Measurements from ENCODE around the gene EIF4G1. TPM values are rescaled to one million over a fixed set of nuclear protein-coding genes. Genes with fewer than 3 reads are reported as not detected.

Gene EIF4G1
- total RNA-seq, 1 donor: 288 TPM

- TF ChIP-seq CTCF (IDR thresholded peaks at IDR 0.05; ENCODE audit: insufficient read depth, low read depth, low read length): no peak
- no peak for DNase-seq (ENCODE audit: low read depth)
- no peak overlapping the region for H3K4me3 ChIP-seq (ENCODE audit: low read depth, low read length)
Measured at GRCh38 chr3:184349563-184350470, 35.4 kb downstream of the EIF4G1 start.

- DNase-seq (ENCODE audit: low read depth): no peak
- no peak for TF ChIP-seq CTCF (IDR thresholded peaks at IDR 0.05; ENCODE audit: insufficient read depth, low read depth, low read length)
- H3K4me3 ChIP-seq (ENCODE audit: low read depth, low read length): no peak overlapping the region
Measured at GRCh38 chr3:184350618-184351017, 36.2 kb downstream of the EIF4G1 start.

DNA sequence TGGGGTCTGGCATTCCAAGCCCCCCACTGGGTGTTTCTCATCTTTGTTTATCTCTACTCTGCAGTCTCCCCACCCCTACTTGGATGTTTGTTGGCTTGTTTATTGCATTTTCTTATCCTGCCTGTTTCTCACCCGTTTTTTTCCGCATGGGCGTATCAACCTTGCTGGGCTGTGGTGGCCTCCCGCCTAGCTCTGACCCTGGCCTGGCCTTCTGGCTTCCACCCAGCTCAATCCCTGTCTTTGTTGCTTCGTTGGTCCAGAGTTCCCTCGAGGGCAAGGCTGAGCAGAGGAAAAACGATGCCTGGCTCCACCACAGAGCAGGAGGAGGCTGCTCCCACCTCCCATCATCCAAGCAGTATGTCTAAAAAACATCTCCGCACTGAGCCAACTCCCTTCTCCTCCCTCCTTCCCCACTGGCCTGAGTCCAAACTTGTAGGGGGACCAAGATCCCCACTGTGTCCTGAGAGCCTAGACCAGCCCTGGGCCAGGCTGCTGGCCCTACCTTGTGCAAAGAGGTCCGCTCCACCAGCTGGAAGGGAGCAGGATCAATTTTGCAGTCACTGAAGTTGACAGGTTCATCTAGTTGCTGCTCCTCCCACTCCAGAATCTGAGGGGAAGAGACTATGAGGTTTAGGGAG is 37.2 kb downstream of the EIF4G1 start:
- no peak overlapping the region for H3K4me3 ChIP-seq (ENCODE audit: low read depth, low read length)
- no peak for TF ChIP-seq CTCF (IDR thresholded peaks at IDR 0.05; ENCODE audit: insufficient read depth, low read depth, low read length)
- no peak for DNase-seq (ENCODE audit: low read depth)

DNA sequence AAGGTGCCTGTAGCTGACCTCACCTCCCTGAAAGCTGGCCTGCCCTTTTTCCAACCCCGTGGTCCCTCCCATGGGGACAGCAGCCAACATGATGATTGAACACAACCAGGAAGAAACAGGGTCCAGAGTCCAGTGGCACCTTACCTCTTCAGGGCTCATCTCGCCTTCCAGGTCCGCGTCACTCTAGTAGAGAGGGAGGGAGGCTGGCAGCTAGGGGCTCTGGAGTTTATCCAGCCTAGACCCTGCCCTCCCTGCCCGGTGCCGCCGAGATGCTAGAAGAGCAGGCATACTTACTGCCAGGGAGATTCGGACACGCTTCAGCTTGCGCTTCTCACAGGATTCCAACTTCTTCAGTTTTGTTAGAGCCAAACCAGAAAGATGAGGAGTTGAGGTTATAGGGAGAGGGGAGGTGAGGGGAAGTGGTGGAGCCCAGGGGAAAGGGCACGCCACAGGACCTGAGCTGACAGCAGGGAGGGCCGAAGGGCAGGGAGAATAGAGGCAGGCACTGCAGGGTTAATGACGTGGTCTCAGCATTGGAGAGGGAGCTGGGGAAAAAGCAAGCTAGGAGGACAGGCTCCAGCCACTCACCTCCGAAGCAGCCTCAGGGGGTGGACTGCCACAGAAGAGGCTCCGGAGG is 37.9 kb downstream of the EIF4G1 start:
- no peak for DNase-seq (ENCODE audit: low read depth)
- no peak for TF ChIP-seq CTCF (IDR thresholded peaks at IDR 0.05; ENCODE audit: insufficient read depth, low read depth, low read length)
- no peak overlapping the region for H3K4me3 ChIP-seq (ENCODE audit: low read depth, low read length)

DNA sequence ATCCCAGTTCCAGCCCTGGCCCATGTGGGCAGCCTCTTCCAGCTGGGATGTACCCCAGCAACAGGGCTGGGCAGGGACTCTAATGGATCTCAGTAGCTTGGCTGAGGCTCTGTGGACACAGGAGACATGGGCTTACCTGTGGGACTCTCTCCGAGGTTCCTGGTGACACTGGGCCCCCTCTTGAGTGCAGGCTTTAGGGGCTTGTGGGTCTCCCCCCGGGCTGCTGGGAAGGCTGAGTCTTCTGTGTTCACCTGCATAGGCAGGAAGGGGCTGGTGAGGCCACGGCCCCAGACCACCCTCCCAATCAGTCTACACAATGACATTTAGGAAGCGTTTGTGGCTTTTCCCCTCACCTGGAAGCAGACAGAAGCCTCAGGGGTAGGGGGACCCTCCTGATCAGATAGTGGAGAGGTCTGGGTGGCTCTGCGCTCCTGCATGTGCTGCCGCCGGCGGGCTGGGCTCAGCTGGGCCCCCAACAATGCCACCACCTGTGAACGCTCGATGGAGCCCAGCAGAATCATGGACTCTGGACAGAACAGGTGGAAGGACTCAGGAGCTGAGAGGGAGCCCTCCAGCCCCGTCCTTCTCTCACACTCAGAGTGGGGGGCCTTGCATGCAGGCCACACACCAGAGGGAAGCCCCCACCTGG is 38.6 kb downstream of the EIF4G1 start:
- no peak overlapping the region for H3K4me3 ChIP-seq (ENCODE audit: low read depth, low read length)
- no peak for TF ChIP-seq CTCF (IDR thresholded peaks at IDR 0.05; ENCODE audit: insufficient read depth, low read depth, low read length)
- DNase-seq (ENCODE audit: low read depth): no peak

DNA sequence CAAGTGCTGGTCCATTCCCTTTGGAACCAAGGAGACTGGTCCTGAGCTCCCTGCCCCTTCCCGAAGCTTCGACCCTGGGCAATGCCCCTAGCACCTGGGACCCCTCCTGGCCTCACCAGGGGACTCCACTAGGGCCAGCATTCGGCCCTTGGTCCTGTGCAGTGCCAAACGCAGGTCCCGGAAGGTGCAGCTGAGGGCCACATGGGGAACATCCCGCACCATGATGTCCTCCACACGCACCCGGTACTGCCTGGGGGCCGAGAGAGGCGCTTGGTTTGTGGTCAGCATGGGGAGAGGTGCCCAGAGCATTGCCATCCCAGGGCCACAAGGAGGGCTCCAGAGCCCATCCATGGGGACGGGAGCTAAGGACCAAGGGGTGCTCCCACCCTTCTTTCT is 39.1 kb downstream of the EIF4G1 start:
- no peak for DNase-seq (ENCODE audit: low read depth)
- TF ChIP-seq CTCF (IDR thresholded peaks at IDR 0.05; ENCODE audit: insufficient read depth, low read depth, low read length): no peak
- no peak overlapping the region for H3K4me3 ChIP-seq (ENCODE audit: low read depth, low read length)

Measured in fibroblast of villous mesenchyme (primary cell).